HG03095 (cell line): Measurements from ENCODE around the gene POLQ.
A peak's percentile ranks its signal among the peaks of the same experiment; 100 is the strongest.
"Not testable (repeated sequence)": the region's sequence is repeated elsewhere in the genome, so short reads cannot be mapped to it uniquely, and the experiment has no call there.

Source experiments
- ATAC-seq: cut with Tn5 transposase; IDR thresholded peaks from one replicate; pipeline ENCODE4 v1.9.1; 2021; ENCODE audit warnings: moderate library complexity; ENCODE audit not compliant: unreplicated experiment

Gene POLQ

GRCh38 chr3:121514496-121514895 lies 31.3 kb downstream of the POLQ start:
- ATAC-seq: no peak

- no peak for ATAC-seq
Measured at GRCh38 chr3:121508389-121508788, 37.4 kb downstream of the POLQ start.

- ATAC-seq: no peak
Measured at GRCh38 chr3:121505256-121505655, 40.5 kb downstream of the POLQ start.

DNA sequence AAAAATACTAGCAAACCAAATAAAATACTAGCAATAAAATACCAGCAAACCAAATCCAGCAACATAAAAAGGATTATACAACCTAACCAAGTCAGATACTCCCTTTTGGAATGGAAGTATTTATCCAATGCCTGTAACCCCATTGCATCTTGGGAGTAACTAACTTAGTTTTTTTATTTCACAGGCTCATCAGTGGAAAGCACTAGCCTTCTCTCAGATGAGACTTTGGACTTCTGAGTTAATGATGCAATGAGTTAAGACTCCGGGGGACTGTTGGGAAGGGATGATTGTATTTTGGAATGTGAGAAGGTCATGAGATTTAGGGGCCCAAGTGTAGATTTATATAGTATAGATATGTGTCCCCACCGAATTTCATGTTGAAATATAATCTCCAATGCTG lies 41.2 kb downstream of the POLQ start:
- no peak for ATAC-seq

DNA sequence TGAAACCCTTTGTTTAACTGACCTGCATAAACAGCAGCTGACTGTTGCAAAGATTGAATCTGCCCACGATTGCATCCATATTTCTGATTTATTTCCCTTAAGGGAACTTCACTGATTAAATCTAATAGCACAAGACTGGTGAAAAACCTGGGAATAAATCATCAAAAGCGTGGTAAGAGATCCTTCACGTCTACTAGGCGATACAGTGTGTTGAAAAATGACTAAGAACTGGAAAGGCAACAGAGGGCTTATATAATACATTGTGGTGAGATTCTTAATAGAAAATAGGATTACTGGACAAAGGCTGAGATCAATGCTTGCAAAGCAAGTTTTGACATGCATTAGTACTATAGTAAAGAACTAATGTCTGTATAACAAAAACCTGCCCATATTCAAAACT lies 49.0 kb downstream of the POLQ start:
- no peak for ATAC-seq

DNA sequence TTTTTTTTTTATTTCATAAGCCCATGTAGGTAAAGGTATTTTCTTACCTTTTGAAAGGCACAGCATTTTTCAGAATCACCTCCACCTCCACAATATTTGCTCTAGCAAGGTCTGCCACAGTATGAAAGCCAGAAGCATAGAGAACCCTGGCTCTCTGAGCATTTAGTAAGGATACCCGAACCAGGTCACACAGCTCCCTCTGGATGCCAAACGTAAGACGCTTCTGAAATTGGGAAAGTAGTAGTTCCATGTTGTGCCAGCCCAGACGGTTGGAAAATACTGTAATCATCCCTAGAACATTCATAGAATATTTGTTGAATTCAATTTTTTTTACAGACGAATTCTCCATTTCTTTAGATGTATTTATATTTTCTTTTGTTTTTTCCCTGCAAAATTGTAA lies 52.4 kb downstream of the POLQ start:
- ATAC-seq: no peak

DNA sequence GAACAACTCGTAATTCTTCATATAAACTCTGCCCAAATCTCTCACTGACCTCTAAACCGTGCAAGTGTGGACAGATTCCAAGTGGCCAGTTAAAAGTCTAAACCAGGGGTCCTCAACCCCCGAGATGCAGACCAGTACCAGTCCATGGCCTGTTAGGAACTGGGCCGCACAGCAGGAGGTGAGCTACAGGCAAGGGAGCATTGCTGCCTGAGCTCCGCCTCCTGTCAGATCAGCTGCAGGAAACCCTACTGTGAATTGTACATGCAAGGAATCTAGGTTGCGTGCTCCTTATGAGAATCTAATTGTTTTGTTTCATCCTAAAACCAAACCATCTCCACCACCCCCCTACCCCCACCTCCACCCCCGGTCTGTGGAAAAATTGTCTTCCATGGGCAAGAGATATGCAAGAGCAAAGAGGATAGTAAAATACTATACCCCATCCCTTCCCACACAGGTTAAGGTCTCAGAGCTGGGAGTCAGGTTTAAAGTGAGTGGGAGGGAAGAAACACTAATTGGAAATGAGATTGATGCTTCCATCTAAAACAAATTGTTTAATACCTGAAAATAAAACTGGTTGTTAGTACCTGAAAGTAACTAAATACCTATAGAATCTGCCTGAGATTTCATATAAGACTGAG lies 54.0 kb downstream of the POLQ start:
- no peak for ATAC-seq

GRCh38 chr3:121490161-121490560 lies 55.6 kb downstream of the POLQ start:
- ATAC-seq: no peak

- no peak for ATAC-seq
Measured at GRCh38 chr3:121488628-121489027, 57.2 kb downstream of the POLQ start.

DNA sequence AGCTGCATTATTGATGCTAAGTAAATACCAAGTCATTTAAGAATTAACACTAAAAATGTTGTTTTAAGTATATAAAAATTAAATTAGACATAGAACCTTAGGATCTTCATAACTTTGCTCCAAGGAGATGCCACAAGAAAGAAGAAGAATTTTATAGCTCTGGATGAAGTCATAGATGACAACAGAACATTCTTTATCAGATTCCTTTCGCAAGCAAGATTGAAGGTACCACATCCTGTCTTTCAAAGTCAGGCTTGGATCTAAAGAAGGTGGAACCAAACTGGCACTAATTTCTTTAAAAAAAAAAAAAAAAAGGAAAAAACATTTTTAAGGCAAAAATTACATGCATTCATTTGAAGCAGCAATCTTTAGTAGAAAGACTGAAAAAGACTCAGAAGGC lies 62.5 kb downstream of the POLQ start:
- ATAC-seq: no peak

- no peak for ATAC-seq
Measured at GRCh38 chr3:121482660-121483059, 63.1 kb downstream of the POLQ start.

DNA sequence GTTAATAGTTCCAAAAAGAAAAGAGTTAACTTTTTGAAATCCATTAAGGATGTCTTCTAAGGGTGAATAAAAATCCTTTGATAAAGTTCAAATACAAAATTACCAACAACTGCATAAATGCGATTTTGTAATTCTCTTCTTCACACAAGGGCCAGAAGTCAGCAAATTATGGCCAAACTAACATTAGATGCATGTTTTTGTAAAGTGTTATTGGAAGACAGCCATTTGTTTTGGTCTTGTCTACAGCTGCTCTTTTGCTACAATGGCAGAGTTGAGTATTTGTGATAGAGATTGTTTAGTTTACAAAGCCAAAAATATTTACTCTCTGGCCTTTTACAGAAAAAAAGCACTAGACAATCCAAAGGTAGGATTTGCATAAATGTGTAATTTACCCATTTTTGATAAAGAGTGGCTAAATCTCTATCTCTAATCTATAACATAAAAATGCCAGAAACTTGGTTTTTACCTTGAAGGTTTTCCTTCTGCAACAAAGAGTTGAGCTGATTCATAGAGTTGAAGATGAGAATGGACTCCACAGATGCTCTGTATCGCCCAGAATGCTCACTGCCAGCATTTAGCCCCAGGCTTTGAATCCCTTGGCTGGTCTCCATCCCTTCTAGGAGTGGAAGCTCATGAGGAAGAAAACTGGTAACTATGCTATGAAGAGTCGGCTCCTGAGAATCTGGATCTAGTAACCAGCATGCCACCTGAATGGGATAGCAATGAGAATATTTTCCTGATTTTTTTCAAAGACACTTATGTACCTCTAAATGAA lies 64.5 kb downstream of the POLQ start:
- no peak for ATAC-seq

GRCh38 chr3:121477589-121477988 lies 68.2 kb downstream of the POLQ start:
- no peak for ATAC-seq

DNA sequence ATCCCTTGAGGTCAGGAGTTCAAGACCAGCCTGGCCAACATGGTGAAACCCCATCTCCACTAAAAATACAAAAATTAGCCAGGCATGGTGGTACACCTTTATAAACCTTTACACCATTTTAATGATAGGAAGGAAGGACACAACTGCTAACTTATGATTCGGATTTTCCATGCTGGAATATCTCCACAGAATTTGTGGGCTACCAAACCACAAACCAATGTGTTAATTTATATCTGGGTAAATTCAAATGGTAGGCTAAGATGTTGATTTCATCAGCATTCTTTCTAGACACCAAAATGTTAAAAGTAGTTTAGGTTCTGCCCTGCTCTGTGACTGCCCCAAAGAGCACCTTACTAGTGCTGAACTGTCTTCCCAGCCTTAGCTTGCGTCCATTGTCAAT lies 72.8 kb downstream of the POLQ start:
- ATAC-seq: no peak

- ATAC-seq: no peak
Measured at GRCh38 chr3:121467085-121467484, 78.7 kb downstream of the POLQ start.

- ATAC-seq: no peak
Measured at GRCh38 chr3:121463745-121464144, 82.0 kb downstream of the POLQ start.

DNA sequence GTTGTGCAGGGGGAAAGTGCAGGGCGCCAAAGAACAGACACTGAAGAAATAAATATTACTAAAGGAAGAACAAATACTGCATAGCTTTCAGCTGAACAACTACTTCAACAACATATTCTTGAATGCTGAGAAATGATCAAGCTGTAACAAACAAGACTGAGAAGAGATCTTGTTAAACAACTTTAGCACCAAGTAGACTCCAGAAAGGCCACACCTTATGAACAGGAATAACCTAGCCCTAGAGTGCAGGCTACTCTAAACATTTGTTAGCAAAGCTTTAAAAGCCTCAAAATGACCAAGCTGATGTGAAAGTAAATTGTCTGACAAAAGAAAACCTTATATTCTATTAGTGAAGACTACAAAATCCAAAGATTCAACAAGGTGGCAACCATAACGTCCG lies 83.2 kb downstream of the POLQ start:
- ATAC-seq: no peak

DNA sequence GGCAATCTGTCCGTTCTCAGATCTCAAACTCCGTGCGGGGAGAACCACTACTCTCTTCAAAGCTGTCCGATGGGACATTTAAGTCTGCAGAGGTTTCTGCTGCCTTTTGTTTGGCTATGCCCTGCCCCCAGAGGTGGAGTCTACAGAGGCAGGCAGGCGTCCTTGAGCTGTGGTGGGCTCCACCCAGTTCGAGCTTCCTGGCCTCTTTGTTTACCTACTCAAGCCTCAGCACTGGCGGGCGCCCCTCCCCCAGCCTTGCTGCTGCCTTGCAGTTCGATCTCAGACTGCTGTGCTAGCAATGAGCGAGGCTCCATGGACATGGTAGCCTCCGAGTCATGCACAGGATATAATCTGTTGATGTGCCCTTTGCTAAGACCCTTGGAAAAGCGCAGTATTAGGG lies 94.0 kb downstream of the POLQ start:
- ATAC-seq: not testable (repeated sequence)

- no peak for ATAC-seq
Measured at GRCh38 chr3:121443456-121443855, 102.3 kb downstream of the POLQ start.

DNA sequence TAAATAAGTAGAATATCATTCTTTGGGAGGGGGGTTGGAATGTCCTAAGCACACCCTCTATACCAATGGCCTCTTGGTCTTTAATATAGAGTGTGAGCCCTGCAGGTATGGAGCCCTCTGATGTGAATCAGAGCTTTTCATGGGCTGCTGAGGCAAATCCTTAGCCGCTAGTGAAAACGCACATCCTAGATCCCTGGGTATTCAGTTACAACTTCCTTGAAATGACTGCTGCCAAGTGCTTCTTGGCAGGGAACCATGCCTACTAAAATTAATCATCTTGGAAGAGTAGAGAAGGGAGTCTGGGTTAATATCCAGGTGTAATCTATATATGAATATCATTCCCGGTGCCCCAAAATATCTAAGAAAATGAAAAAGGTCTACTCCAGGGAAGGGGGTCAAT lies 109.1 kb downstream of the POLQ start:
- no peak for ATAC-seq

DNA sequence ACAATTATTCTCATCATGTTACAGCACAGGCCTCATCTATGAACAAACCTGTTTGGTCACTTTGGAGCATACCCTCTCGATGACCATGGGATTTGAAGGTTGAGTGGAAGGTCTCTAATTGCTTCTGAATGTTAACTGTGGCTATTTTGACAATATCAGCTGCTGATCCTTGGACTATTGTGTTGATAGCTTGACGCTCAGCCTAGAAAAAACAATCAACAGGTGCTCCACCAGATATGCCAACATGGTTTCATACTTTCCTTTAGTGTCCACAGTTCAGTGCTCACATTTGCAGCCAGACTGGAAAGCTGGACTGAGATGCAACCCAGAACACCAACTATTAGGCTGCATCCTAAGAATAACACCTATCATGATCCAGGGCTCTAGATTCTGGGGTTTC lies 109.7 kb downstream of the POLQ start:
- no peak for ATAC-seq

GRCh38 chr3:121431726-121432517 lies 113.9 kb downstream of the POLQ start:
- ATAC-seq: peak; percentile 94
